Measurements from ENCODE around the gene SQOR.

DNA sequence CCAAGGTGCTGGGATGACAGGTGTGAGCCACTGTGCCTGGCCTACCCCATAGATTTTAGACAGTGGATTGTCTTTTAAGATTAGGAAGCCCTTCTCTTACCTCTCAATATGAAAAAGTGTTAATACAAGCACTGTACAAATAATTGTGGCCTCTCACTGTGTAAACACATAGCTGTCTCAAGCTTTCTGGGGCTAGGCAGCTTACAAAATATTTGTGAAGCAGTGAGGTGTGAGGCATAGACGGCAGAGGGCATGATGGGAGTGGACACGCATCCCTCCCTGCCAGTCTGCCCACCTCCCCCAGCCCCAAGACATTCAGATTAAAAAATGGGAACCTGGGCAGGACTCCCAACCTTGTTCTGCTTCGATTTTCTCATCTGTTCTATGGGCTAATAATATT lies 34.6 kb downstream of the SQOR start:
- TF ChIP-seq EZH2 (IDR thresholded peaks at IDR 0.05; ENCODE audit: insufficient read depth, poor library complexity, severe bottlenecking) (no peak), EZH2phosphoT487 (IDR thresholded peaks at IDR 0.05; ENCODE audit: insufficient read depth, low read depth) (no peak)

All from GM23248 (cell line).